GM10266 (cell line): Measurements from ENCODE around the gene VPS26B.
"Not testable (repeated sequence)": the region's sequence is repeated elsewhere in the genome, so short reads cannot be mapped to it uniquely, and the experiment has no call there.

ENCODE experiments used
- DNase-seq: peaks from one replicate; pipeline ENCODE4 v3.0.0; 2012; ENCODE audit errors: extremely low spot score
- TF ChIP-seq, protein P1 (sequence below): IDR thresholded peaks from 2 replicates; pipeline ENCODE4 v1.5.1; 2012; ENCODE audit warnings: mild to moderate bottlenecking, low read depth; ENCODE audit not compliant: control insufficient read depth, insufficient read depth; ENCODE audit errors: missing control alignments

The VPS26B gene

GRCh38 chr11:134223836-134224709 lies at the start of gene VPS26B, which contains the start of gene NCAPD3:
Gene VPS26B, plus strand, starts transcription at chr11:134224671. Its CDS starts 452 bp downstream, at chr11:134225123.
Gene NCAPD3, minus strand, starts transcription at chr11:134223967. Its CDS starts 41 bp downstream, at chr11:134223926.
- peak; percentile 98 for DNase-seq
- TF ChIP-seq, protein P1, sequence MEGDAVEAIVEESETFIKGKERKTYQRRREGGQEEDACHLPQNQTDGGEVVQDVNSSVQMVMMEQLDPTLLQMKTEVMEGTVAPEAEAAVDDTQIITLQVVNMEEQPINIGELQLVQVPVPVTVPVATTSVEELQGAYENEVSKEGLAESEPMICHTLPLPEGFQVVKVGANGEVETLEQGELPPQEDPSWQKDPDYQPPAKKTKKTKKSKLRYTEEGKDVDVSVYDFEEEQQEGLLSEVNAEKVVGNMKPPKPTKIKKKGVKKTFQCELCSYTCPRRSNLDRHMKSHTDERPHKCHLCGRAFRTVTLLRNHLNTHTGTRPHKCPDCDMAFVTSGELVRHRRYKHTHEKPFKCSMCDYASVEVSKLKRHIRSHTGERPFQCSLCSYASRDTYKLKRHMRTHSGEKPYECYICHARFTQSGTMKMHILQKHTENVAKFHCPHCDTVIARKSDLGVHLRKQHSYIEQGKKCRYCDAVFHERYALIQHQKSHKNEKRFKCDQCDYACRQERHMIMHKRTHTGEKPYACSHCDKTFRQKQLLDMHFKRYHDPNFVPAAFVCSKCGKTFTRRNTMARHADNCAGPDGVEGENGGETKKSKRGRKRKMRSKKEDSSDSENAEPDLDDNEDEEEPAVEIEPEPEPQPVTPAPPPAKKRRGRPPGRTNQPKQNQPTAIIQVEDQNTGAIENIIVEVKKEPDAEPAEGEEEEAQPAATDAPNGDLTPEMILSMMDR: no peak

DNA sequence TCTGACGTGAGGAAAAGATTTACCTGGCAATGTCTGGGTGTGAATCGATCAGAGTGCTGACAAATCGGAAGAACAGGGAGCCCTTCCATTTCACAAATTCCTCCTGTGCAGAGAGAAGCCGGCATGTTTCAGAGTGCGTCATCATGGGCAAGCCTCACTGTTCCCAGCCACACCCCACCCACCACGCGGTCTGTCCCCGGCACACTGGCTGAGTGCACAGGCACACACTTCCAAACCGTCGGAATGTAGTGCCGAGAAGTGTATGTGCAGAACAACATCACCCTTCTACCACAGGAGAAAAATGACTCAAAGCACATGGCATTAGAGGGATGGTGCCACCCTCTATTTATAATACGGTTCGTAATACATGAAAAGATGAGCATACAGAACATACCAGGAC lies 48.2 kb upstream of the VPS26B start:
- no peak for DNase-seq
- TF ChIP-seq, protein P1: no peak

DNA sequence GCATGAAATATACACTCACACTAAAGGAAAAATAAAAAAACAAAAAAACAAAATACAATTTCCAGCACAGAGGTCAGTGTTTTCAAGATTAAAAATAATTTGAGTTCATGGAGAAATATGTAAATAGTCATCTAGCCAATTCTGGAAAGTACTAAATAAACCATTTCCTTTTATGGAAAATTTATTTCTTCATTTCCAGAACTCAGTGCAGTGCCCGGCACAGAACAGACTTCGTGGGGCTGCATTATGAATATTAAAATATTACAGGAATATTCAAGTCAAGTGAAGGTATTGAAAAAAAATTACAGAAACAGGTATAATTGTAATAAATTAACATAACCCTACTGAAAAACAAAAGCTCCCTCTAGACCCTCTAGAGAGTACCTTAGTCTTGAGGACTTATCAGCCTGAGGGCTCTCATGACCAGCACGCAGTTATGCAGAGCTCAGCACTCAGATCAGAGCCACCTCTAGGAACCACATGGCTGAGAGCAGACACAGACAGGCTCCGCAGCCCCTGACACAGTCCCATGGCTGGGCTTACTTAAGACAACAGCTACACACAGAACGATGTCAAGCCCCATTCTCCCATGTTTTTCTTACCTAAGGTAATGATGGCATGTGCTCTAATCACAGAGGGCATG lies 46.3 kb upstream of the VPS26B start:
- no peak for DNase-seq
- TF ChIP-seq, protein P1: no peak

DNA sequence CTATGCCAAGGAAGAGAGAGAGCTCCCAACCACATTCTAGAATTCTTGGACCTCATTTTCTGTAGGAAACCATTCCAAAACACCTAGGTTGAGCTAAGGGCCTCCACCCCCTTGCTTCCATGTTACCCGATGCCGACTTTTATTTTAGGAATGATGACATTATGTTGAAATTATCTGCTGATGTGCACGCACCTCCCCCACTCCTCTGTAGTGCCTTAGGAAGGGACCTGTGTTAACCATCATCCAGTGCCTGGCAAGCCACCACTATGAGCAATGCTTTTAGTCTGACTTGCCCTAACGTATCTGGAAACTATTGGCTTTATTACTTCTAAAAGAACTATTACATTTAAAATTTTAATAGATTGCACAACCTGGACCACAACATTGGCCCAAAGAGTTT lies 42.8 kb upstream of the VPS26B start:
- DNase-seq: no peak
- TF ChIP-seq, protein P1: no peak

- DNase-seq: not testable (repeated sequence)
These were observed 36.4 kb upstream of the VPS26B start for GRCh38 chr11:134188092-134188491.

- TF ChIP-seq, protein P1: no peak
- no peak for DNase-seq
These were observed 27.7 kb upstream of the VPS26B start for GRCh38 chr11:134196756-134197155.

DNA sequence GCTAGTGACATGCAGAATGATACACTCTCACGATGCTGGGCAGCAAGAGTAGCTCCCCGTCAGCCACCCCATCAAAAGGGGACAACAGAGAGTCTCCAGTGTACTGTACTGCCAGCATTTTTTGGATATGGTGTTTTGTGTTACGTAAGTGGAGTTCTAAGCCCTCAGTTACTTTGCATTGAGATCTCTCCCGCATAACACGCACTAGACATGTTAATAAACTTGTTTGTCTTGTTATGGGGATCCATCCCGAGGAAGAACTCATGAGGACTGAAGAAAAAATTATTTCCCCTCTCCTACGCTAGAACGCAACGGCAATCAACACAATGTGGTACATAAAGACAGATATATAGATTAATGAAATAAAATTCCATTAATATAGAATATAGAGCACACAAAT lies 24.9 kb upstream of the VPS26B start:
- TF ChIP-seq, protein P1: no peak
- no peak for DNase-seq

DNA sequence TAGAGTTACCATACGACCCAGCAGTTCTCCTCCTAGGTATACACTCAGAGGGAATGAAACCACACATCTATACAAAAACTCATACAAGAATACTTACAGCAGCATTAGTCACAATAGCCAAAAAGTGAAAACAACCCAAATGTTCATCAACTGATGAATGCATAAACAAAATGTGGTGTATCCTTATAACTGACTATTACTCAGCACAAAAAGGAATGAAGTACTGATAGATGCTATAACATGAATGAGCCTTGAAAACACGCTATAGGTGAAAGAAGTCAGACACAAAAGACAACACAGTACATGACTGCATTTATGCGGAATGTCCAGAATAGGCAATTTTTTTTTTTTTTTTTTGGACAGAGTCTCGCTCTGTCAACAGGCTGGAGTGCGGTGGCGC lies 23.8 kb upstream of the VPS26B start:
- TF ChIP-seq, protein P1: no peak
- no peak for DNase-seq
